ENCODE data around the gene ATG4A. TPM values are rescaled to one million over a fixed set of nuclear protein-coding genes. Genes with fewer than 3 reads are reported as not detected.

Gene ATG4A
- polyA plus RNA-seq, 3 donors, result 6.6 to 16.8 (median 16.6) TPM

DNA sequence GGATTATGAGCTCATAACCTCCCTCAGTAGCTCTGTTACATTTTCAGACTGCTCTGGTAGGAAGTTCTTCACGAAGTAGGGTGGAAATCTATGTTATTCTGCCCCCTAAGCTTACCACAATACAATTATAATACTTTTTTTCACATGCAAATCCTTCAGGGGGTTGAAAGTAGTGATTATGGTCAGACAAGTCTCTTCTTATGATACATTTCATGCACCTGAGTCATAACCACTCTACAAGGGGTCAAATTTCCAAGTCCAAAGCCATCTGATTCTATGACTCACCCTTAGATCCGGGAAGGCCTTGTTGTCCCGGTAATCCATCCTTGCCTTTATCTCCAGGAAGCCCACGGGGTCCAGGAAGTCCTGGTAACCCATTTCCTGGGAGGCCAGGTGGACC is 95.2 kb downstream of the ATG4A start:
- intact Hi-C loops (cut with micrococcal nuclease), result no loop called here
- Mint-ChIP-seq H3K4me3 (no peak overlapping the region), H3K36me3 (no peaks in the 10 kb centered on the region), H3K4me1 (no peaks in the 10 kb centered on the region), H3K27ac (no peak overlapping the region), H3K9me3 (no peaks in the 10 kb centered on the region), H3K27me3 (ENCODE audit: low read depth in 3 of 3) (peaks cover 0 to 7% (median 0%) of the 10 kb centered on the region in 3 donors)
- 87% methylated on average over 3 of the region's 4 CpGs for WGBS (ENCODE audit: insufficient coverage)
- H4K20me1 ChIP-seq (ENCODE audit: insufficient read depth, low read length), result no peaks in the 10 kb centered on the region
- DNase-seq, result no peak
- no peak overlapping the region for H3K9ac ChIP-seq (ENCODE audit: insufficient read depth, low read length, poor library complexity, severe bottlenecking)
- H3K9me3 ChIP-seq (replicated peaks in 1 of 2; ENCODE audit: control insufficient read depth in 1 of 2, insufficient read depth in 1 of 2, low read length in 2 of 2), result no peaks in the 10 kb centered on the region
- H3K27me3 ChIP-seq (ENCODE audit: control insufficient read depth in 2 of 2, insufficient read depth in 2 of 2, low read length in 2 of 2), result peaks cover 0 to 4% of the 10 kb centered on the region in 2 donors
- no peak overlapping the region for H2AFZ ChIP-seq (ENCODE audit: insufficient read depth, low read depth, low read length, poor library complexity, severe bottlenecking)
- no peaks in the 10 kb centered on the region for H3K36me3 ChIP-seq (replicated peaks in 1 of 2; ENCODE audit: control insufficient read depth in 1 of 2, insufficient read depth in 2 of 2, low read length in 2 of 2)
- no peak overlapping the region for H3K4me2 ChIP-seq (replicated peaks; ENCODE audit: extremely low read depth, low read length, poor library complexity, severe bottlenecking)
- no peaks in the 10 kb centered on the region for H3K79me2 ChIP-seq (ENCODE audit: insufficient read depth, low read length)
- H3K4me1 ChIP-seq (ENCODE audit: control insufficient read depth in 1 of 2, insufficient read depth in 2 of 2, low read length in 2 of 2), result no peaks in the 10 kb centered on the region
- no peak overlapping the region for H3K27ac ChIP-seq (ENCODE audit: low read depth in 1 of 2, low read length in 2 of 2)
- TF ChIP-seq, protein P1, sequence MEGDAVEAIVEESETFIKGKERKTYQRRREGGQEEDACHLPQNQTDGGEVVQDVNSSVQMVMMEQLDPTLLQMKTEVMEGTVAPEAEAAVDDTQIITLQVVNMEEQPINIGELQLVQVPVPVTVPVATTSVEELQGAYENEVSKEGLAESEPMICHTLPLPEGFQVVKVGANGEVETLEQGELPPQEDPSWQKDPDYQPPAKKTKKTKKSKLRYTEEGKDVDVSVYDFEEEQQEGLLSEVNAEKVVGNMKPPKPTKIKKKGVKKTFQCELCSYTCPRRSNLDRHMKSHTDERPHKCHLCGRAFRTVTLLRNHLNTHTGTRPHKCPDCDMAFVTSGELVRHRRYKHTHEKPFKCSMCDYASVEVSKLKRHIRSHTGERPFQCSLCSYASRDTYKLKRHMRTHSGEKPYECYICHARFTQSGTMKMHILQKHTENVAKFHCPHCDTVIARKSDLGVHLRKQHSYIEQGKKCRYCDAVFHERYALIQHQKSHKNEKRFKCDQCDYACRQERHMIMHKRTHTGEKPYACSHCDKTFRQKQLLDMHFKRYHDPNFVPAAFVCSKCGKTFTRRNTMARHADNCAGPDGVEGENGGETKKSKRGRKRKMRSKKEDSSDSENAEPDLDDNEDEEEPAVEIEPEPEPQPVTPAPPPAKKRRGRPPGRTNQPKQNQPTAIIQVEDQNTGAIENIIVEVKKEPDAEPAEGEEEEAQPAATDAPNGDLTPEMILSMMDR (IDR thresholded peaks at IDR 0.05), result no peak
- no peak overlapping the region for H3K4me3 ChIP-seq (replicated peaks in 1 of 3; ENCODE audit: low read depth in 2 of 3, low read length in 3 of 3)

DNA sequence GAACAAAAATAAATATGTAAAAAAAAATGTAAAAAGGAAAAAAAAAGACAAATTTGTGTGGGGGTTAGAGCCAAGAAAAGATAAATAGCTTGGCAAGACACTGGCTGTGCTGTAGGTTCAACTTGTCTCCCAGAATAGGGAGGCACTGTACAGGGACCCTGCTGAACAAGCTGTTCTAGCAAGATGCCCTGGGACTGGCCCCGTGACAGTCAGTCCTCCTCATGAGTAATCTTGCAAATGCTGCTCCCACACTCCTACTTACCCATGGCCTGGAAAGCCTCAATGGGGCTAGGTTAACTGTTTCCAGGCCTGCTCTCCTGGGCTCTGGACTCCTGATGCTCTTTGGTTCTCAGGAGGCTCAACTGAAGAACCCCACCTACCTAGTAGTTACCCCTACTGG is 106.8 kb downstream of the ATG4A start:
- intact Hi-C loops (cut with micrococcal nuclease), result no loop called here
- no peak overlapping the region for H2AFZ ChIP-seq (ENCODE audit: insufficient read depth, low read depth, low read length, poor library complexity, severe bottlenecking)
- TF ChIP-seq, protein P1 (IDR thresholded peaks at IDR 0.05), result no peak
- H3K27me3 Mint-ChIP-seq (ENCODE audit: low read depth in 3 of 3), result peaks cover 4 to 5% (median 5%) of the 10 kb centered on the region in 3 donors
- H3K4me1 Mint-ChIP-seq, result no peaks in the 10 kb centered on the region
- no peaks in the 10 kb centered on the region for H3K36me3 Mint-ChIP-seq
- H3K9ac ChIP-seq (ENCODE audit: insufficient read depth, low read length, poor library complexity, severe bottlenecking), result no peak overlapping the region
- H4K20me1 ChIP-seq (ENCODE audit: insufficient read depth, low read length), result no peaks in the 10 kb centered on the region
- no peaks in the 10 kb centered on the region for H3K9me3 ChIP-seq (replicated peaks in 1 of 2; ENCODE audit: control insufficient read depth in 1 of 2, insufficient read depth in 1 of 2, low read length in 2 of 2)
- no peak overlapping the region for H3K4me2 ChIP-seq (replicated peaks; ENCODE audit: extremely low read depth, low read length, poor library complexity, severe bottlenecking)
- no peak overlapping the region for H3K4me3 Mint-ChIP-seq
- H3K27ac ChIP-seq (ENCODE audit: low read depth in 1 of 2, low read length in 2 of 2), result no peak overlapping the region
- peaks cover 0 to 2% (median 0%) of the 10 kb centered on the region in 7 donors for H3K9me3 Mint-ChIP-seq
- no peak for DNase-seq
- peaks cover 0 to 12% of the 10 kb centered on the region in 2 donors for H3K27me3 ChIP-seq (ENCODE audit: control insufficient read depth in 2 of 2, insufficient read depth in 2 of 2, low read length in 2 of 2)
- H3K4me1 ChIP-seq (ENCODE audit: control insufficient read depth in 1 of 2, insufficient read depth in 2 of 2, low read length in 2 of 2), result no peaks in the 10 kb centered on the region
- H3K27ac Mint-ChIP-seq, result no peak overlapping the region
- H3K4me3 ChIP-seq (replicated peaks in 1 of 3; ENCODE audit: low read depth in 2 of 3, low read length in 3 of 3), result no peak overlapping the region
- no peaks in the 10 kb centered on the region for H3K36me3 ChIP-seq (replicated peaks in 1 of 2; ENCODE audit: control insufficient read depth in 1 of 2, insufficient read depth in 2 of 2, low read length in 2 of 2)
- no peaks in the 10 kb centered on the region for H3K79me2 ChIP-seq (ENCODE audit: insufficient read depth, low read length)
- WGBS (ENCODE audit: insufficient coverage), result no CpG with 5 or more reads among the region's 1 CpG

All from CD14-positive monocyte (primary cell).